Endothelial cell of umbilical vein (primary cell): ENCODE results near the gene RSBN1. TPM values are rescaled to one million over a fixed set of nuclear protein-coding genes. Genes with fewer than 3 reads are reported as not detected.

Experiments used
- BruUV-seq: library from RNA; stranded (reverse); fragments of 400-500 nt; replicated peaks from 2 replicates; lab custom pipeline; 2021; lab: Mats Ljungman, UMichigan
- CTCF ChIA-PET: fragments of 300-600, 350-600 bp; sonication (Branson Sonifier 250); formaldehyde crosslinking; loops from one replicate; lab custom pipeline; 2021; ENCODE audit warnings: antibody characterized with exemption, inconsistent platforms; lab: Charles Lee
- POLR2A ChIA-PET: fragments of 300-600, 350-600 bp; sonication (Branson Sonifier 250); formaldehyde crosslinking; loops from one replicate; lab custom pipeline; 2021; ENCODE audit warnings: antibody characterized with exemption, inconsistent platforms; lab: Charles Lee
- DNase-seq: peaks from one replicate; pipeline ENCODE4 v3.0.0-alpha.2; 2011; ENCODE audit warnings: low read depth, low spot score
- FAIRE-seq: peaks from 2 replicates; lab custom pipeline; 2011; peaks lifted over from hg19 to GRCh38; lab: Jason Lieb, UNC
- H2AFZ ChIP-seq: 2 replicates; pipeline ENCODE4 v1.6.0; 2012; ENCODE audit warnings: low read depth, low read length, control low read depth, inconsistent platforms
- H3K27ac ChIP-seq: 2 replicates; pipeline ENCODE4 v1.5.1; 2011; ENCODE audit warnings: low read depth, mild to moderate bottlenecking, control low read depth, low read length, moderate library complexity; ENCODE audit not compliant: insufficient read depth
- H3K27me3 ChIP-seq, 2 experiments: 2 replicates each; pipeline versions ENCODE4 v1.6.0 to v1.6.1; 2011; ENCODE audit warnings: low read length in 2 of 2, mixed read lengths in 1 of 2; ENCODE audit not compliant: control insufficient read depth in 2 of 2, insufficient read depth in 2 of 2
- H3K36me3 ChIP-seq, 2 experiments: 2 replicates in 1 of 2; 3 replicates in 1 of 2; pipeline ENCODE4 v1.5.1; 2011; ENCODE audit warnings: low read length in 2 of 2, mild to moderate bottlenecking in 1 of 2, moderate library complexity in 1 of 2; ENCODE audit not compliant: control insufficient read depth in 2 of 2, insufficient read depth in 2 of 2; ENCODE audit errors: extremely low read depth in 1 of 2
- H3K4me1 ChIP-seq: 3 replicates; pipeline ENCODE4 v1.5.1; 2011; ENCODE audit warnings: mild to moderate bottlenecking, low read length; ENCODE audit not compliant: control insufficient read depth, insufficient read depth; ENCODE audit errors: extremely low read depth
- H3K4me2 ChIP-seq: 2 replicates; pipeline ENCODE4 v1.6.1; 2011; ENCODE audit warnings: low read length, control low read depth, mixed read lengths; ENCODE audit not compliant: insufficient read depth
- H3K4me3 ChIP-seq, 3 experiments: fragments of 200-600 bp in 1 of 3; sonication (generic), shearing (Covaris generic) in 1 of 3; replicated peaks in 1 of 3; 2 replicates each; pipeline ENCODE4 v1.5.1; 2011 to 2016; ENCODE audit warnings: control low read depth in 3 of 3, low read length in 3 of 3, mild to moderate bottlenecking in 2 of 3, inconsistent platforms in 1 of 3, low read depth in 1 of 3, moderate library complexity in 1 of 3; ENCODE audit not compliant: insufficient read depth in 1 of 3
- H3K79me2 ChIP-seq: 2 replicates; pipeline ENCODE4 v1.6.0; 2012; ENCODE audit warnings: low read length, inconsistent platforms; ENCODE audit not compliant: control insufficient read depth, insufficient read depth
- H3K9ac ChIP-seq: replicated peaks from 2 replicates; pipeline ENCODE3; 2011; ENCODE audit warnings: low read length, control low read depth; ENCODE audit not compliant: insufficient read depth; ENCODE audit errors: extremely low read depth
- H3K9me1 ChIP-seq: replicated peaks from 3 replicates; pipeline ENCODE4 v1.6.0; 2011; ENCODE audit warnings: mild to moderate bottlenecking, low read length; ENCODE audit not compliant: control insufficient read depth, insufficient read depth; ENCODE audit errors: extremely low read depth
- H3K9me3 ChIP-seq: replicated peaks from 2 replicates; pipeline ENCODE4 v1.5.1; 2012; ENCODE audit warnings: low read length, inconsistent platforms; ENCODE audit not compliant: control insufficient read depth, insufficient read depth
- H4K20me1 ChIP-seq: replicated peaks from 2 replicates; pipeline ENCODE3; 2011; ENCODE audit warnings: mild to moderate bottlenecking, low read length; ENCODE audit not compliant: control insufficient read depth, insufficient read depth; ENCODE audit errors: extremely low read depth
- CTCF ChIP-seq, 2 donors: IDR thresholded peaks; 1 replicate in 1 of 2; 2 replicates in 1 of 2; pipeline ENCODE4 v1.5.1; 2011; ENCODE audit warnings: low read length in 2 of 2, mild to moderate bottlenecking in 2 of 2, moderate library complexity in 2 of 2, control low read depth in 1 of 2, inconsistent platforms in 1 of 2, low read depth in 1 of 2; ENCODE audit not compliant: insufficient read depth in 1 of 2; ENCODE audit errors: extremely low read depth in 1 of 2
- EZH2 ChIP-seq: IDR thresholded peaks from 2 replicates; pipeline ENCODE4 v1.6.1; 2012; ENCODE audit warnings: borderline replicate concordance, low read depth, mild to moderate bottlenecking, moderate library complexity, low read length, inconsistent platforms; ENCODE audit not compliant: severe bottlenecking
- FOS ChIP-seq: IDR thresholded peaks from 2 replicates; pipeline ENCODE4 v1.6.1; 2011; ENCODE audit warnings: mild to moderate bottlenecking, low read length, moderate library complexity, borderline replicate concordance; ENCODE audit not compliant: insufficient read depth
- GATA2 ChIP-seq: IDR thresholded peaks from 2 replicates; pipeline ENCODE4 v1.7.0; 2011; ENCODE audit warnings: low read depth, mild to moderate bottlenecking, moderate library complexity, mixed read lengths, low read length; ENCODE audit not compliant: insufficient read length, insufficient read depth
- JUN ChIP-seq: IDR thresholded peaks from 2 replicates; pipeline ENCODE4 v1.6.1; 2011; ENCODE audit warnings: borderline replicate concordance, low read depth; ENCODE audit not compliant: insufficient read length, insufficient read depth
- MAX ChIP-seq: IDR thresholded peaks from 2 replicates; pipeline ENCODE4 v1.6.1; 2011; ENCODE audit not compliant: insufficient read depth, insufficient read length
- MYC ChIP-seq: IDR thresholded peaks from one replicate; pipeline ENCODE4 v1.6.1; 2011; ENCODE audit warnings: mild to moderate bottlenecking, low read depth, low read length
- POLR2A ChIP-seq: IDR thresholded peaks from 2 replicates; pipeline ENCODE4 v1.6.1; 2012; ENCODE audit warnings: low read depth, mild to moderate bottlenecking, control low read depth, low read length
- POLR2AphosphoS5 ChIP-seq: IDR thresholded peaks from 2 replicates; pipeline ENCODE4 v1.6.1; 2012; ENCODE audit warnings: low read depth, mild to moderate bottlenecking, control low read depth, low read length, moderate library complexity; ENCODE audit not compliant: insufficient read depth
- dilution Hi-C: fragments of 300-500 bp; cut with MboI; formaldehyde crosslinking; loops from one replicate; pipeline ENCODE4 v1.15.0; 2019; ENCODE audit warnings: low sequenced_read_pairs; ENCODE audit not compliant: extremely low pct_ligation_motif_present
- intact Hi-C: fragments of 100-400 bp; cut with micrococcal nuclease; formaldehyde crosslinking; loops from one replicate; pipeline ENCODE4 v1.10.0; 2022
- polyA plus RNA-seq, 4 experiments: library from polyadenylated mRNA; depleted of rRNA in 3 of 4; stranded (reverse) in 3 of 4; unstranded in 1 of 4; fragments of >200 nt; gene quantifications; 2 replicates each; pipeline versions ENCODE4 v1.2.1 to v1.2.3, GENCODE V29; 2011 to 2012; ENCODE audit warnings: missing spikeins in 1 of 4
- total RNA-seq: library from RNA; stranded (reverse); gene quantifications from 2 replicates; pipeline ENCODE4 v1.2.3, GENCODE V29; 2021

The RSBN1 gene
- total and polyA plus RNA-seq, 2 donors (not counting 3 experiments of a cell fraction or from before 2014, with no cell fraction given), result 4.0 to 13.4 TPM

GRCh38 chr1:113745425-113745824, 66.9 kb downstream of the RSBN1 start:
- Histone ChIP-seq H3K36me3 (peaks cover 5 to 14% of the 10 kb centered on the region in 2 experiments), H3K79me2 (peaks cover 15% of the 10 kb centered on the region), H3K9me3 (no peaks in the 10 kb centered on the region), H3K27ac (no peak overlapping the region), H2AFZ (no peak overlapping the region), H3K4me3 (no peak overlapping the region), H3K9ac (no peak overlapping the region), H3K4me2 (no peak overlapping the region), H3K27me3 (no peaks in the 10 kb centered on the region), H4K20me1 (no peaks in the 10 kb centered on the region), H3K9me1 (no peaks in the 10 kb centered on the region), H3K4me1 (no peaks in the 10 kb centered on the region)
- dilution Hi-C loops (loop anchor here (10.0 kb wide), 1 partner anchor 209 kb away; no protein-coding TSS in a partner anchor), intact Hi-C loops (no loop called here)
- FAIRE-seq (no peak), DNase-seq (no peak)
- ChIA-PET POLR2A (no interaction called here), CTCF (no interaction called here)
- TF ChIP-seq MYC, result no peak
- TF ChIP-seq POLR2AphosphoS5, result no peak
- TF ChIP-seq FOS, result no peak
- TF ChIP-seq MAX, result no peak
- TF ChIP-seq CTCF (IDR thresholded peaks at IDR 0.05; ENCODE audit: extremely low read depth in 1 of 2, insufficient read depth in 1 of 2, low read depth in 1 of 2, low read length in 2 of 2), result no peak
- TF ChIP-seq GATA2, result no peak
- no peak for TF ChIP-seq POLR2A
- TF ChIP-seq EZH2, result no peak
- no peak for TF ChIP-seq JUN
- BruUV-seq, result no TSS peak
